Measurements from ENCODE around the gene TAS2R30. TPM values are rescaled to one million over a fixed set of nuclear protein-coding genes. Genes with fewer than 3 reads are reported as not detected.
"Not testable (repeated sequence)": the region's sequence is repeated elsewhere in the genome, so short reads cannot be mapped to it uniquely, and the experiment has no call there.

Gene TAS2R30
- polyA plus RNA-seq, 4 donors = 0.10 to 0.29 (median 0.15) TPM

- no peak for DNase-seq (ENCODE audit: low read depth in 4 of 4, low spot score in 3 of 4)
Measured at GRCh38 chr12:11130999-11131398, 3.4 kb downstream of the TAS2R30 start.

GRCh38 chr12:11130382-11130781 lies 4.1 kb downstream of the TAS2R30 start:
- DNase-seq (ENCODE audit: low read depth in 4 of 4, low spot score in 3 of 4) = no peak

GRCh38 chr12:11114130-11114529 lies 20.3 kb downstream of the TAS2R30 start:
- DNase-seq (ENCODE audit: low read depth in 4 of 4, low spot score in 3 of 4) = not testable (repeated sequence)

- not testable (repeated sequence) for DNase-seq (ENCODE audit: low read depth in 4 of 4, low spot score in 3 of 4)
Measured at GRCh38 chr12:11111213-11111612, 23.2 kb downstream of the TAS2R30 start.

- no peak for DNase-seq (ENCODE audit: low read depth in 4 of 4, low spot score in 3 of 4)
Measured at GRCh38 chr12:11108862-11109261, 25.6 kb downstream of the TAS2R30 start.

- no peak for DNase-seq (ENCODE audit: low read depth in 4 of 4, low spot score in 3 of 4)
Measured at GRCh38 chr12:11107719-11108118, 26.7 kb downstream of the TAS2R30 start.

GRCh38 chr12:11106288-11106687 lies 28.2 kb downstream of the TAS2R30 start:
- DNase-seq (ENCODE audit: low read depth in 4 of 4, low spot score in 3 of 4) = no peak

- no peak for DNase-seq (ENCODE audit: low read depth in 4 of 4, low spot score in 3 of 4)
Measured at GRCh38 chr12:11105546-11105945, 28.9 kb downstream of the TAS2R30 start.

GRCh38 chr12:11094910-11095309 lies 39.5 kb downstream of the TAS2R30 start:
- not testable (repeated sequence) for DNase-seq (ENCODE audit: low read depth in 4 of 4, low spot score in 3 of 4)

GRCh38 chr12:11092128-11092527 lies 42.3 kb downstream of the TAS2R30 start, which contains the start of gene TAS2R43:
TSS of gene TAS2R43 (minus strand) at chr12:11092313. CDS start at chr12:11092229, 84 bp downstream.
- DNase-seq (ENCODE audit: low read depth in 4 of 4, low spot score in 3 of 4) = no peak

GRCh38 chr12:11089246-11089645 lies 45.2 kb downstream of the TAS2R30 start:
- no peak for DNase-seq (ENCODE audit: low read depth in 4 of 4, low spot score in 3 of 4)

- DNase-seq (ENCODE audit: low read depth in 4 of 4, low spot score in 3 of 4) = no peak
Measured at GRCh38 chr12:11085419-11085818, 49.0 kb downstream of the TAS2R30 start.

Other genes with a start within 250 kb of the TAS2R30 start
- gene TAS2R13, start 225.1 kb downstream of the TAS2R30 start, polyA plus RNA-seq (ENCODE audit: insufficient read length in 4 of 4) = under 1 TPM in 3 of 4 donors, not detected in 1; 0.09 to 0.14 (median 0.14) TPM
- under 1 TPM in 3 of 4 donors, not detected in 1; 0.29 to 0.76 (median 0.45) TPM for gene PRH2, start 205.4 kb downstream of the TAS2R30 start, polyA plus RNA-seq (ENCODE audit: insufficient read length in 4 of 4)
- 1 to 10 TPM; 2.5 to 4.0 (median 3.2) TPM for gene TAS2R14, start 195.4 kb downstream of the TAS2R30 start, polyA plus RNA-seq (ENCODE audit: insufficient read length in 4 of 4)
- gene TAS2R50, start 147.7 kb downstream of the TAS2R30 start, polyA plus RNA-seq (ENCODE audit: insufficient read length in 4 of 4) = under 1 TPM in 2 of 4 donors, not detected in 2; 0.16 to 0.36 TPM
- gene TAS2R20, start 136.3 kb downstream of the TAS2R30 start, polyA plus RNA-seq (ENCODE audit: insufficient read length in 4 of 4) = 1 to 10 TPM; 1.1 to 2.2 (median 1.4) TPM
- 1 to 10 TPM; 1.2 to 1.4 (median 1.3) TPM for gene TAS2R19, start 112.0 kb downstream of the TAS2R30 start, polyA plus RNA-seq (ENCODE audit: insufficient read length in 4 of 4)
- 1 to 10 TPM in 3 of 4 donors, under 1 TPM in 1; 0.82 to 2.1 (median 1.7) TPM for gene TAS2R31, start 103.2 kb downstream of the TAS2R30 start, polyA plus RNA-seq (ENCODE audit: insufficient read length in 4 of 4)
- gene TAS2R46, start 72.3 kb downstream of the TAS2R30 start, polyA plus RNA-seq (ENCODE audit: insufficient read length in 4 of 4) = under 1 TPM in 1 of 4 donors, not detected in 3; 0.27 TPM
- gene TAS2R43, start 42.3 kb downstream of the TAS2R30 start, polyA plus RNA-seq (ENCODE audit: insufficient read length in 4 of 4) = under 1 TPM in 3 of 4 donors, not detected in 1; 0.24 to 0.64 (median 0.60) TPM
- gene SMIM10L1, start 36.5 kb upstream of the TAS2R30 start, polyA plus RNA-seq (ENCODE audit: insufficient read length in 4 of 4) = 10 to 100 TPM; 10.2 to 20.6 (median 17.2) TPM
- not detected for gene TAS2R42, start 52.3 kb upstream of the TAS2R30 start, polyA plus RNA-seq (ENCODE audit: insufficient read length in 4 of 4)
- gene PRB3, start 135.1 kb upstream of the TAS2R30 start, polyA plus RNA-seq (ENCODE audit: insufficient read length in 4 of 4) = not detected
- not detected for gene PRB4, start 175.8 kb upstream of the TAS2R30 start, polyA plus RNA-seq (ENCODE audit: insufficient read length in 4 of 4)

Data from left renal pelvis (tissue), 4 donors.